Measurements from ENCODE around the gene DLL3.
A peak's percentile ranks its signal among the peaks of the same experiment; 100 is the strongest.

DLL3 gene

DNA sequence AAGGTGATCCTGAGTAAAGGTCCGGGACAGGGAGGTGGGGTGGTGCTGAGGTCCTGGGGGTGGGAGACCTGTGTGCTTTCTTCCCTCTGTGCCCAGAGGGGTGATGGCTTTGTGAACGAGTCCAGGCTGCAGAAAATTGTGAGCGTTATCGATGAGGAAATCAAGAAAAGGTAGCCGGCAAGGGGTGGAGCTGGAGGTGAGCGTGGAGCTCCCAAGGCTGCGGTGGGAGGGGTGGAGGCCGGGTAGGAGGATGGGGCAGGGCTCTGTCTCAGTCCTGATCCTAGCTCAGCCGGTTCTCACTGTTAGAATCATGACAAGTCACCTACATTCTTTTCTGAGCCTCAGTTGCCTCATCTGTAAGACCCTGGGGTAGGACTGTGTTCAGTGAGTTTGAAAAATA lies 20.2 kb downstream of the DLL3 start:
- peaks cover 25% of the 10 kb centered on the region for H3K27me3 ChIP-seq (ENCODE audit: insufficient read depth, poor library complexity, severe bottlenecking)
- TF ChIP-seq, protein P1, sequence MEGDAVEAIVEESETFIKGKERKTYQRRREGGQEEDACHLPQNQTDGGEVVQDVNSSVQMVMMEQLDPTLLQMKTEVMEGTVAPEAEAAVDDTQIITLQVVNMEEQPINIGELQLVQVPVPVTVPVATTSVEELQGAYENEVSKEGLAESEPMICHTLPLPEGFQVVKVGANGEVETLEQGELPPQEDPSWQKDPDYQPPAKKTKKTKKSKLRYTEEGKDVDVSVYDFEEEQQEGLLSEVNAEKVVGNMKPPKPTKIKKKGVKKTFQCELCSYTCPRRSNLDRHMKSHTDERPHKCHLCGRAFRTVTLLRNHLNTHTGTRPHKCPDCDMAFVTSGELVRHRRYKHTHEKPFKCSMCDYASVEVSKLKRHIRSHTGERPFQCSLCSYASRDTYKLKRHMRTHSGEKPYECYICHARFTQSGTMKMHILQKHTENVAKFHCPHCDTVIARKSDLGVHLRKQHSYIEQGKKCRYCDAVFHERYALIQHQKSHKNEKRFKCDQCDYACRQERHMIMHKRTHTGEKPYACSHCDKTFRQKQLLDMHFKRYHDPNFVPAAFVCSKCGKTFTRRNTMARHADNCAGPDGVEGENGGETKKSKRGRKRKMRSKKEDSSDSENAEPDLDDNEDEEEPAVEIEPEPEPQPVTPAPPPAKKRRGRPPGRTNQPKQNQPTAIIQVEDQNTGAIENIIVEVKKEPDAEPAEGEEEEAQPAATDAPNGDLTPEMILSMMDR (IDR thresholded peaks at IDR 0.05; ENCODE audit: poor library complexity, severe bottlenecking) = no peak
- H3K4me1 ChIP-seq (ENCODE audit: insufficient read depth, poor library complexity, severe bottlenecking) = no peaks in the 10 kb centered on the region
- no peak overlapping the region for H3K27ac ChIP-seq (ENCODE audit: poor library complexity, severe bottlenecking)
- ATAC-seq (ENCODE audit: low read depth) (no peak), DNase-seq (ENCODE audit: low spot score) (no peak)
- no peak overlapping the region for H3K4me3 ChIP-seq (ENCODE audit: severe bottlenecking)
- H3K36me3 ChIP-seq (ENCODE audit: low read depth) = no peaks in the 10 kb centered on the region
- H3K9me3 ChIP-seq (ENCODE audit: severe bottlenecking) = no peaks in the 10 kb centered on the region

DNA sequence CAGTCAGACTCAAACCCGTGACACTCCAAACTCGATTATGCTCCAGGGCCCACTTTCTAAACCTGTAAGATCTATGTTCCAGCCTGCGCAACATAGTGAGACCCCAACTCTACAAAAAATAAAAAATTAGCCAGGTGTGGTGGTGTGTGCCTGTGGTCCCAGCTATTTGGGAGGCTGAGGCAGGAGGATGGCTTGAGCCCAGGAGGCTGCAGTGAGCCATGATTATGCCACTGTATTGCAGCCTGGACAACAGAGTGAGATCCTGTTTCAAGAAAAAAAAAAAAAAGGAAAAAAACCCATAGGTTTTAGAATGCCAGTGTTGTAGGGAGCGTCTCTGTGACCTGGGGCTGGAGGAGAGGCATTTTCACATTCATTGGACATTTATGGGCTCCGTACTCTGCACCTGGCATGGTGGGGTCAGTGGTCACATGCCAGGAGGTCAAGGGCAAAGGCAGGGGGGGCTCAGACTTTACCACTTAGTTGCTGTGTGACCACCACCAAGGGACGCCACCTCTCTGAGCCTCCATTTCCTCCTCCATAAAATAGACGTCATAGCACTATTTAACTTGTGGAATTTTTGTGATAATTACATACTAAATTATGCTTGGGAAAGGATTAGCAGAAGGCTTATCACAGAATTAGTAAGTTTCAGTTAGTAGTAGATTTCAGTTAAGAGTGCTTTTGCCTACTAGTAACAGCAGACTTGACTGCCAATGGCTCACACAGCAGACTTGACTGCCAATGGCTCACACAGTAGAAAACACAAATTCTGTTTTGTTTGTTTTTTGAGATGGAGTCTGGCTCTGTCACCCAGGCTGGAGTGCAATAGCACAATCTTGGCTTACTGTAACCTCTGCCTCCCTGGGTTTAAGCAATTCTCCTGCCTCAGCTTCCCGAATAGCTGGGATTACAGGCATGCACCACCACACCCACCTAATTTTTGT lies 22.1 kb downstream of the DLL3 start:
- H3K27me3 ChIP-seq (ENCODE audit: insufficient read depth, poor library complexity, severe bottlenecking) = peaks cover 7% of the 10 kb centered on the region
- TF ChIP-seq, protein P1 (IDR thresholded peaks at IDR 0.05; ENCODE audit: poor library complexity, severe bottlenecking) = no peak
- H3K4me1 ChIP-seq (ENCODE audit: insufficient read depth, poor library complexity, severe bottlenecking) = no peaks in the 10 kb centered on the region
- no peaks in the 10 kb centered on the region for H3K9me3 ChIP-seq (ENCODE audit: severe bottlenecking)
- H3K4me3 ChIP-seq (ENCODE audit: severe bottlenecking) = no peak overlapping the region
- H3K27ac ChIP-seq (ENCODE audit: poor library complexity, severe bottlenecking) = no peak overlapping the region
- ATAC-seq (ENCODE audit: low read depth) (no peak), DNase-seq (ENCODE audit: low spot score) (no peak)
- H3K36me3 ChIP-seq (ENCODE audit: low read depth) = no peaks in the 10 kb centered on the region

DNA sequence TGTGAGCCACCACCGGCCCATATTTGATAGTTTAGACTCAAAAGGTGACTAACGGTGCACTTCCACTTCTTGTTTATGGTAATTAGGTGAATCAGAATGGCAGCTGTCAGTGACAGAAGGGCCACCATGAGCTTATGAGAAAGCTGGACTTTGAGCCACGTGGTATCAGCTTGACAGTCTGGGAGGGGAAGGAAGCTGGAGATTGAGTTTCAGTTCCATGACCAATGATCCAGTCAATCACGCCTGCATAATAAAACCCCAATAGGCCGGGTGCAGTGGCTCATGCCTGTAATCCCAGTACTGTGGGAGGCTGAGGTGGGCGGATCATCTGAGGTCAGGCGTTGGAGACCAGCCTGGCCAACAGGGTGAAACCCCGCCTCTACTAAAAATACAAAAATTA lies 25.7 kb downstream of the DLL3 start:
- Histone ChIP-seq H3K9me3 (ENCODE audit: severe bottlenecking) (no peaks in the 10 kb centered on the region), H3K27ac (ENCODE audit: poor library complexity, severe bottlenecking) (no peak overlapping the region), H3K4me3 (ENCODE audit: severe bottlenecking) (no peak overlapping the region), H3K36me3 (ENCODE audit: low read depth) (no peaks in the 10 kb centered on the region), H3K4me1 (ENCODE audit: insufficient read depth, poor library complexity, severe bottlenecking) (no peaks in the 10 kb centered on the region), H3K27me3 (ENCODE audit: insufficient read depth, poor library complexity, severe bottlenecking) (no peaks in the 10 kb centered on the region)
- TF ChIP-seq, protein P1 (IDR thresholded peaks at IDR 0.05; ENCODE audit: poor library complexity, severe bottlenecking) = no peak
- DNase-seq (ENCODE audit: low spot score) (no peak), ATAC-seq (ENCODE audit: low read depth) (no peak)

DNA sequence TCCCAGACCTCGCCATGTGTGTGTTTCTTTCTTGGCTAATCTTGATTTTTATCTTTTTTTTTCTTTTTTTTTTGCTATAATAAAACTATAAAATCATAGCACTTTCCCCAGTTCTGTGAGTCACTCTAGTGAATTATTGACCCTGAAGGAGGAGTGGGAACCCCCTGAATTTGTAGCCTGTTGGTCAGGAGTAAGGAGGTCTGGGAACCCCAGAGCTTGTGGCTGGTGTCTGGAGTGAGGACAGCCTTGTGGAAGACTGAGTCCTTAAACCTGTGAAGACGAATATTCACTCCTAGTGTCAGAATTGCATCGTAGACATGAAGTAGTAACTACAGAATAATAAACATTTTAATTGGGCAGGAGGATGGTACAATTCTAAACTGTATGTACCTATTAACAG lies 26.5 kb downstream of the DLL3 start:
- DNase-seq (ENCODE audit: low spot score) = no peak
- no peak overlapping the region for H3K4me3 ChIP-seq (ENCODE audit: severe bottlenecking)
- ATAC-seq (ENCODE audit: low read depth) = no peak
- no peaks in the 10 kb centered on the region for H3K4me1 ChIP-seq (ENCODE audit: insufficient read depth, poor library complexity, severe bottlenecking)
- TF ChIP-seq, protein P1 (IDR thresholded peaks at IDR 0.05; ENCODE audit: poor library complexity, severe bottlenecking) = no peak
- no peak overlapping the region for H3K27ac ChIP-seq (ENCODE audit: poor library complexity, severe bottlenecking)
- H3K36me3 ChIP-seq (ENCODE audit: low read depth) = no peaks in the 10 kb centered on the region
- no peaks in the 10 kb centered on the region for H3K27me3 ChIP-seq (ENCODE audit: insufficient read depth, poor library complexity, severe bottlenecking)
- H3K9me3 ChIP-seq (ENCODE audit: severe bottlenecking) = no peaks in the 10 kb centered on the region

DNA sequence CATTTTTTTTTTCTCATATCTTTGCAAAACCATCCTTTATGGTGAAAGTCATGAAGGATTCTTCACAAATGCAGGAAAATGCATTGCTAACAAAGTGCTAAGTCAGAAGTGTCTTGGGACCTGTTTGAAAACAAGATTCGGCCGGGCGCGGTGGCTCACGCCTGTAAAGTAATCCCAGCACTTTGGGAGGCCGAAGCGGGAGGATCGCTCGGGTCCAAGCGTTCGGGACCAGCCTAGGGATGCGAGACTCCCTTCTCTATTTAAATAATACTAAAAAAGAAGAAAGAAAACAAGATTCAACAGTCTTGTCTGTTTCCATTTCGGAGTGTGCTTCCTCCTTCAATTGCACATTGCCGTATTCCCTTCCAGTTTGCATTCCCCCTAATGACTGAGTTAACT lies 33.1 kb downstream of the DLL3 start:
- no peaks in the 10 kb centered on the region for H3K36me3 ChIP-seq (ENCODE audit: low read depth)
- peak overlapping the region; percentile 22 for H3K27ac ChIP-seq (ENCODE audit: poor library complexity, severe bottlenecking)
- H3K4me3 ChIP-seq (ENCODE audit: severe bottlenecking) = peak overlapping the region; percentile 80
- peaks cover 4% of the 10 kb centered on the region for H3K4me1 ChIP-seq (ENCODE audit: insufficient read depth, poor library complexity, severe bottlenecking)
- TF ChIP-seq, protein P1 (IDR thresholded peaks at IDR 0.05; ENCODE audit: poor library complexity, severe bottlenecking) = no peak
- no peaks in the 10 kb centered on the region for H3K9me3 ChIP-seq (ENCODE audit: severe bottlenecking)
- DNase-seq (ENCODE audit: low spot score) = no peak
- no peak for ATAC-seq (ENCODE audit: low read depth)
- no peaks in the 10 kb centered on the region for H3K27me3 ChIP-seq (ENCODE audit: insufficient read depth, poor library complexity, severe bottlenecking)

All from RWPE2 (cell line).